Adrenal gland (tissue), 5 donors: ENCODE results near the gene FHDC1.

Experiments
- CTCF ChIP-seq, 6 experiments: fragments of 450-650 bp in 4 of 6; fragments of 200-600 bp in 2 of 6; sonication (generic) in 1 of 6; IDR thresholded peaks; 1 replicate in 5 of 6; 2 replicates in 1 of 6; pipeline versions ENCODE4 v1.5.1 to v1.8.0; 2016 to 2021; ENCODE audit warnings: antibody characterized with exemption in 6 of 6, mild to moderate bottlenecking in 2 of 6, moderate library complexity in 1 of 6
- POLR2A ChIP-seq, 2 donors: fragments of 450-650 bp; IDR thresholded peaks; one replicate each; pipeline ENCODE4 v1.6.1; 2017; ENCODE audit warnings: antibody characterized with exemption in 2 of 2, mild to moderate bottlenecking in 2 of 2, moderate library complexity in 1 of 2
- donor health status: DM: no; HTN: no; CAD: no.

- TF ChIP-seq POLR2A (IDR thresholded peaks at IDR 0.05), result no peak
- no peak for TF ChIP-seq CTCF (IDR thresholded peaks at IDR 0.05)
Measured at GRCh38 chr4:153013202-153013977, 77.3 kb downstream of the FHDC1 start.
